Islet of Langerhans (tissue), 1 donor: Measurements from ENCODE around the gene TLR8.
"Not testable (repeated sequence)": the region's sequence is repeated elsewhere in the genome, so short reads cannot be mapped to it uniquely, and the experiment has no call there.

Experiments used
- FAIRE-seq: peaks from one replicate; lab custom pipeline; 2011; peaks lifted over from hg19 to GRCh38; lab: Jason Lieb, UNC

TLR8 gene

GRCh38 chrX:12946838-12947544 is 40.6 kb downstream of the TLR8 start:
- no peak for FAIRE-seq

GRCh38 chrX:12947545-12948235 is 41.3 kb downstream of the TLR8 start:
- no peak for FAIRE-seq

- FAIRE-seq, result no peak
Measured at GRCh38 chrX:12948495-12948894, 42.1 kb downstream of the TLR8 start.

DNA sequence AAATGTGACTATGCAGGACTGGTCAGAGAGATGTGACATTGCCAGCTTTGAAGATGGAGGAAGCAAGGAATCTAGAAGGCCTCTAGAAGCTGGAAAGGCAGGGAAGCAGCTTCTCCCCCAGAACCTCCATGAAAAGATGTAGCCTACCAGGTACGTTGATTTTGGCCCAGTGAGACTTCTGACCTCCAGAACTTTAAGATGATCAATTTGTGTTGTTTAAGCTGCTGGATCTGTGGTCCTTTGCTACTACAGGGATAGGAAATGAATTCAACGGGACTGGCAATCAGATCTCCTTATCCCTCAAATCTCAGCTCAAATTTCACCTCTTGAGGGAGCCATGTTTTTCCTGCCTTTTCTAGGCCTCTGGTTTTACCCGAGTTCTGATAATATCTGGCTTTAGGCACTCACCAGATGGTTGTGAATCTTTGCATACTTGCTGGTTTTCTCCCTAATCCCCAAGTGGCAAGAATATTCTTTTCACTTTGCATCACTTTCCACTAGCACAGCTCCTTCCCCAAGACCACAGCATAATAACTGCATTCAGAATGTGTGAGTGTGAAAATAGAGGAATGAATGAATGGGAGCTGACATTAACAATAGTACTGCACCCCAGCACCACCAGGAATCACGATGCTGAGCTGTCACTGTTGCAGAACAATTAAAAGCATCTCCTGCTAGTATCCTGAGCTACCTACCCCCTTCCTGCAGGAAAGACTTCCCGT is 42.9 kb downstream of the TLR8 start:
- no peak for FAIRE-seq

GRCh38 chrX:12949927-12950656 is 43.7 kb downstream of the TLR8 start:
- no peak for FAIRE-seq

DNA sequence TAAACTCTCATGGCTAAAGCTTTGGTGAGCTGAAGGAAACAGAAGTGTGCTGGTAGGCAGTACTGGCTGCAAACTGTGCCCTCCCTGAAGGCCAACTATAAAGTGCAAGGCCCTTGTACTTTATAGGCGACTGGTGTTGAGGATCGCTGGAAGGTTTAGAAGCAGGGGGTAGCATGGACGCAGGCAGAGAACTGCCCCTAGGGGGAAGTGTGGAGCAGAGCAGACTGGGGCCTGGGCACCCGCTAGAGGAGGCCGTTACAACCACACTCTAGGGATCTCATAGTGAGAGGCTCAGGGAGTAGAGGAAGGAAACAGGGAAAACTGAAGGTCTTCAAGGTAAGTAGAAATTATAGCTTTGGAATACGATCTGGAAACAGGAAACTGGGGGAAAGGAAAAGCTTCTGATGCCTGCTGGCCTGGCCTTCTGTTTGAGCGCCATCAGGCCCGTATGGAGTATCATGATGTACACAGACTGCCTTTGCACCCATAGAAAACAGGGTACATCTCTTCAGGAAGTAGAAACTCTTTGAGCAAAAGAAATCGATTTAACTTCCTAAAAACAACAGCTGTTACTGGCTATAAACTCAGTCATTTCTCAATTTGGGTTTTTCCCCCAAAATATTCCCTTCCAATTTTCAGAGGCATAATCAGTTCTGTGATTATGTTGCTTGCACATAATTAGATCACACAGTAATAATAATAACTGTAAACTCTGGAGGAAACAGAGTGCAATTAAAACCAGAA is 44.6 kb downstream of the TLR8 start:
- no peak for FAIRE-seq

DNA sequence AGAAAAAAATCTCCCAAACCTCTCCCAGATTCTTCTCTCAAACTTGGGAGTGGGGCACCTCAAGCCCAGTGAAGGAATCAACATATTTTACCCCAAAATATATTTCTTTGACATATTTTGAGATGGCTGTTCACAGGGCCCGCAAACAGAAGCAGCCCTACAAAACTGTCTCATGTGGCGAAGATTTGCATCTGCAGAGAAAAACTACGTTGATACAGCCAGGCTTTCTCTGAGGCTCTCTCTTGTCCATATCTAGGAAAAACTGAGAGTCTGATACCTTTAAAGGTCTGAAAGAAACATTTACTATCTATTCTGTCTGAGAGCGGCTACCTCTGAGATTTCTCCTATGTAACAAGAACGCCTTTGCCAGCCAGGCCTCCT is 45.2 kb downstream of the TLR8 start:
- FAIRE-seq, result no peak

- no peak for FAIRE-seq
Measured at GRCh38 chrX:12953420-12953819, 47.0 kb downstream of the TLR8 start.

DNA sequence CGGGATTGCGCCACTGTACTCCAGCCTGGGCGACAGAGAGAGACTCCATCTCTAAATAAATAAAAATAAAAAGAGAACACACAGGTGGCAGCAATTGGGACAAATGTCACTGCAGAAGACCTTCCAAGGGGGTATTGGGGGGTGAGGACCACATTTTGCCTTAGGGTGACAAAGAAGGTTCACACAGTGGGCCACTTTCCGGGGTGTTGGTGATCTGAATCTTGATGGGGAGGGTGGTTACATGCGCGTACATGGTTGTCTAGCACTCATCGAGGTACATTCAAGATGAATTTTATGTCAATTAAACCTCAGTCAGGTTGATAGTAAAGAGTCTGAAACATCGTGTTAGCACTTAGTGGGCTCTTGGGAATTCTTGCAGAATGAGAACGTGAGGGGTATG is 48.0 kb downstream of the TLR8 start:
- FAIRE-seq, result no peak

GRCh38 chrX:12954981-12955380 is 48.6 kb downstream of the TLR8 start:
- no peak for FAIRE-seq

GRCh38 chrX:12955882-12956703 is 49.7 kb downstream of the TLR8 start:
- no peak for FAIRE-seq

- FAIRE-seq, result no peak
Measured at GRCh38 chrX:12956704-12957534, 50.5 kb downstream of the TLR8 start.

- no peak for FAIRE-seq
Measured at GRCh38 chrX:12958059-12958458, 51.6 kb downstream of the TLR8 start.

DNA sequence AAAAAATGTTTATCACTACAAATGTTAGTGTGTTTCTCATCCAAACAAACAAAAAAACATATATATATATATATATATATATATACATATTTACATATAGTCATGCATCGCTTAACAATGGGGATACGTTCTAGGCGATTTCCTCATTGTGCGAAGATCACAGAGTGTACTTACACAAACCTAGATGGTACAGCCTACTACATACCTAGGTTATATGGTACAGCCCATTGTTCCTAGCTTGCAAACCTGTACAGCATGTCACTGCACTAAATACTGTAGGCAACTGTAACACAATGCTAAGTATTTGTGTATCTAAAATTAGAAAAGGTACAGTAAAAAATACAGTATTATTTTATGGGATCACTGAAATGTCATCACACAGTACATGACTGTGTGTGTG is 52.0 kb downstream of the TLR8 start:
- FAIRE-seq, result no peak

DNA sequence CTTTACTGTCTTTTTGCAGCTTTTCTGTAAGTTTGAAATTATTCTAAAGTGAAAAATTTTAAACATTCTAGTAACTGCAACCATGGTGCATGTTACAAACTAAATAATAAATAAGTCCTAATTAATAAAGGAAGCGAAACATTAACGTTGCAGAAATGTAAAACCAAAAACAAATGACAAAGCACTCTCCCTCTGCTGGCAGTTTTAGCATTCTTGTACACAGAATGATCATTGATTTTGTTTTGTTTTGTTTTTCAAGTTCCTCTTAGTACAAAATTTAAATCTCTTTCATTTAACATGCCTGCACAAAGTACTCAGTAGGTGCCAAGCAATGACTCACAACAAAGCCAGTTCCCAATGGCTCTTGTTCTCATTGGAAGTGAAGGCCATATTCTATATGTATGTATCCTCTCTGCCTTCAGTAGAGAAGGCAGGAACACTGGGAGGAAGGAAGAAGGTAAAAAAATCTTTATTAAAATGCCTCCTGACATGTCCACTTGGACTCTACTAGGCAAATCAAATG is 54.8 kb downstream of the TLR8 start:
- FAIRE-seq, result no peak

GRCh38 chrX:12962041-12962504 is 55.7 kb downstream of the TLR8 start:
- no peak for FAIRE-seq

GRCh38 chrX:12963210-12963850 is 56.9 kb downstream of the TLR8 start:
- FAIRE-seq, result not testable (repeated sequence)

DNA sequence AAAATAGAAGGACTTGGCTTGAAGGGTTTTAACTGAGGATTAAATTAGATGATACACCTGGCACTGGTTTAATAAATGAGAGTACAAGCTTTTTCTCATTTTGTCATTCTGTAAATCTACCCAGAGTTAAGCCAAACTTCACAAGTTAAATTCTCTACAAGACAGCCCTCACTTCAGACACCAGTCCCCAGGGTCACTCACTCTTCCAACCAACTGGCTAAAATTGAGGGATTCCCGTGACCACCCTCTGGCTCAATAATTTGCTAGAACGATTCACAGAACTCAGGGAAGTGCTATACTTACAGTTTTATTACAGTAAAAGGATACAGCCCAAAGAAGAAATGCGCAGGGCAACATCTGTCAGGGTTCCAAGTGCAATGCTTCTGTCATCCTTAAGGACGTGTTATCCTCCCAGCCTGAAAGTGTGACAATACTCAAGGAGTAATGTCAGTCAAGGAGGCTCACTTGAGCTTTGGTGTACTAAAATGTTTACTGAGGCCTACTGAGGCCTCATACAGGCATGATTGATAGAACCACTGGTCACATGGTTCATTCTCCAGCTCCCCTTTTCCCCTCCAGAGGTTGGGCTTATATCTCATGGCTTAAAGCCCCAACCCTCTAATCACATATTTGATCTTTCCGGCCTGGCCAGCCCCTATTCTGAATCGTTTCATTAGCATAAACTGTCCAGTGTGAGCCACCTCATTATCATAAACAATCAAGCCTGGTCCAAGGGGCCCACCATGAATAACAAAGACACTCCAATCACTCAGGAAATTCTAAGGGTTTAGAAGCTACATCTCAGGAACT is 58.9 kb downstream of the TLR8 start:
- FAIRE-seq, result no peak
